Activated CD8-positive, alpha-beta memory T cell treated with anti-CD3 and anti-CD28 coated beads for 24 hours (primary cell): ENCODE measurements around the gene SH3PXD2A.
A peak's percentile ranks its signal among the peaks of the same experiment; 100 is the strongest.
"Not testable (repeated sequence)": the region's sequence is repeated elsewhere in the genome, so short reads cannot be mapped to it uniquely, and the experiment has no call there.

Experiments used
- DNase-seq: peaks from one replicate; pipeline ENCODE4 v3.0.0-alpha.2; 2020

SH3PXD2A gene

GRCh38 chr10:103789771-103790201 is 65.6 kb downstream of the SH3PXD2A start:
- no peak for DNase-seq

DNA sequence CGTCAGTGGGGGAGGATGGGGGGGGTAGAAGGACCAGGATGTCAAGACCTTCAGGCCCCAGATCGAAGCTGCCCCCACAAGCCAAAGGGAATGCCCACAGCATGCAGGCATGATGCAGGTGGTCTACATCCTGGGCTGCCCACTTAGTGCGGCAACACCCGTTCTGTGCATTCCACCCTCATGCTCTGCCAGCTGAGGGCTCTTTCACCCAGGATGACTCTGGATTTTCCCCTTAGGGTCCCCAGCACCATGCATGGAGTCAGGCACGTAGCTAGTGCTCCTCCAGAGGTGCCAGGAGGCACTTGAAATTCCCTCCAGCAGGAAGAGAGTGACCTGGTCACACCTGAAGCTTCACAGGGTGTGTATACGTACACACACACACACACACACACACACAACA is 66.2 kb downstream of the SH3PXD2A start:
- DNase-seq = no peak

DNA sequence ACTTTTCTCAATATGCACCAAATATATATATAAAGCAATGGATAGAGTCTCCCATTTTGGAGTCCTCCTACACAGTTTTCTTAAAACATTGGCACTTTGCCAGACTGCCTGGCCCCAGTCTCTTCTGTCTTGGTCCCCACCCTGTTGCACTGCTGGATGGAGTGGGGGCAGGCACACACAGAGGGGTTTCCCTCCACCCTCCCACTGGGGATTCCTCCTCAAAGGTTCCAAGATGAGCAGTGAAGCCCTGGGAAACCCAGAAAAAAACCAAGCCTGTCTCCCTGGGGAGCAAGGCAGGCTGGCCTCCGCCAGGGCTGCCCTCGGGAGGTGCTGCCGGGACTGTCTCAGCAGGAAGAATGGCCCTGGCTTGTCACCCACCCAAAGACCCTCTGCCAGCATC is 68.0 kb downstream of the SH3PXD2A start:
- no peak for DNase-seq

- DNase-seq = no peak
Observed at GRCh38 chr10:103786020-103786419, 69.4 kb downstream of the SH3PXD2A start.

DNA sequence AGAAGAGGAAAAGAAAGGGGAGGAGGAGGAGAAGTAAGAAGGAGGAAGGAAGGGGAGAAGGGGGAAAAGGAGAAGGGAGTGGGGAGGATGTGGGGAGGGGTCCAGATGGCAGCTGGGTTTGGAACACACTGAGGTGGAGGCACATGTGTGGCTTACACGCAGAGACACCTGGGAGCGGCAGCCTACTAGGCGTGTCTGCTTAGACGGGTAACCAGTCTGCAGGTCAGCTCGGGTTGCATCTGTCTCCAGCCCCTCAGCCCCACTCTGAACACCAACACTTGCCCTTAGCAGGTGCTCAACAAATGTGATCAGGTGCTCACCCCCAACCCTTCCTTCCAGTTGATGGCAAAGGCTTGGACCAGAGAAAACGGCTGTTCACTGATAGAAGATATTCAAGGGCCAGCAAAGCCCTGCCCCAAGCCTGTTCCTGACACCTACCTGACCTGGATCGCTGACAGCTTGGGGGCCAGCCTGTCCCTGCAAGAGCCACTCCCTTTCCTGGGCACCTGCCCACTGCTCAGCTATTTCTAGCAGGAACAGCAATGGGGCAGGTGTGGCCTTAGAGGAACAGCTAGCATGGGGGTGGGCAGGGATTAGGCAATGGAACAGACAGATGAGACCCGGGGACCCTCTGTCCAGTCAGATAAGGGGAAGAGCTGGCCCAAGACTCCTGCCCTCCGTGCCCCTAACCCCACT is 70.5 kb downstream of the SH3PXD2A start:
- DNase-seq = no peak

DNA sequence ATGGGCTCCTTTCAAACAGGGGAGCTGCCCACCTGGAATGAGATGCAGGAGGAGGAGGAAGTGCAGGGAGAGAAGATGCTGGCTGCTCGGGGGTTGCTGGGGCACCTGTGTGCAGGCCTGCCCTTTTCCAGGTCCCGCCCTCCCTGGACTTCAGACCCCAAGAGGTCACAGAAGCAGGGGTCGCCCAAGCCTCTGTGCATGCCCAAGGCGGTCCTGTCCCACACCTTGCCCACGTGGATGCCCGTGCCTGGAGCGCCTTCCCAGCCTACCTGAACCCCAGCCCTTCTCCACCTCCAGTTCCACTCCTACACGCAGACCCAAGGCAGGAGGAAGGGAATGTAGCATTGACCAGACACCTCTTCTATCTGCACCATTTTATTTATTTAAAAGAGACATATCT is 71.3 kb downstream of the SH3PXD2A start:
- DNase-seq = no peak

DNA sequence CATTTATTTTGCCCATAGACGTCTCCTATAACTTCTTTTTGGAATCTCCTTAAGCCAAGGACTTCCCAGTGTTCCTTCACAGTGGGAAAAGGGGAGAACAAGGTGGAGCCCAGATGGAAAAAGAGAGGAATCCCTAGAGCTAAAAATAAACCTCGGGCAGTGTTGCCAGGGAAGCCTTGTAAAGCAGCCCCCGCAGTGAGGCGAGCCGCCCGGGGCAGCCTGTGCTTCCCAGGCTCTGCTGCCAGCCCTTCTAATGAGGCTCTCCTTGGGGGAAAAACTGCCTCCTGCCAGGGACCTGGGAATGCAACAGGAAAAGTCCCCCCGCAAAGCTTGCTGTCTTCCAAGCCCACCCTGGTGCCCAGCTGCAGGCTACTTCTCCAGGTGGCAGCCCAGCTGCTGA is 71.7 kb downstream of the SH3PXD2A start:
- DNase-seq = no peak

DNA sequence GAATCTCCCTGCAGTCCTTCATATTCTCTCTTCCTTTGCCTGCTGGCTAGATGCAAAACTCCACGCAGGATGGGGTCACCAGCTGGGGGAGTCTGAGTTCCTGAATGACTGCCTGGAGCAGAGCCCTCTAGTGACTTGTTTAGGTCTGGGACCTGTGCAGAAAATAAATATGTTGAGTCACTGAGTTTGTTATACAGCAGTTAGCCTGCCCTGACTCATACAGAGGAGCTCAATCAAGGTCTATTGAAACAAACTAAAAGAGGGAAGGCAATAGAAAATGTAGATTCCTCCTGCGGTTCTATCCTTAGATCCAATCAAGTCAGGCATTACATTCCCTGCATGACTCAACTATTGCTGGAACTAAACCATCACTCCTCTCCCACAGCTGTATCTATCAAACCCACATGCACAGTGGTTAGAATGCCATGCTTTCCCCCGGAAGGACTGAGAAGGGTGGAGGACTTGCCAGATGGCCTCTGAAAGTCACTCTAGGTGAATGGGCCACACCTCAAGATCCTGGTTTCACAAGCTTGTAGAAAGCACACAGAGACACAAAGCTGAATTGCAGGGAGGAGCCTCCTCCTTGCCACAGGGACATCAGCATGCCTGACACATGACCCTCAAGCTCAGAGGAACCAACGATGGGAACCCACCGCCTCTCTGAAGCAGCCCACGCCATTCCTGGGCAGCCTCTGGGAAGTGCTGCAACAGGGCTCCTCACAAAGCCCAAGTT is 73.9 kb downstream of the SH3PXD2A start:
- no peak for DNase-seq

GRCh38 chr10:103780242-103781149 is 74.9 kb downstream of the SH3PXD2A start:
- no peak for DNase-seq

- no peak for DNase-seq
Observed at GRCh38 chr10:103778358-103779139, 76.8 kb downstream of the SH3PXD2A start.

DNA sequence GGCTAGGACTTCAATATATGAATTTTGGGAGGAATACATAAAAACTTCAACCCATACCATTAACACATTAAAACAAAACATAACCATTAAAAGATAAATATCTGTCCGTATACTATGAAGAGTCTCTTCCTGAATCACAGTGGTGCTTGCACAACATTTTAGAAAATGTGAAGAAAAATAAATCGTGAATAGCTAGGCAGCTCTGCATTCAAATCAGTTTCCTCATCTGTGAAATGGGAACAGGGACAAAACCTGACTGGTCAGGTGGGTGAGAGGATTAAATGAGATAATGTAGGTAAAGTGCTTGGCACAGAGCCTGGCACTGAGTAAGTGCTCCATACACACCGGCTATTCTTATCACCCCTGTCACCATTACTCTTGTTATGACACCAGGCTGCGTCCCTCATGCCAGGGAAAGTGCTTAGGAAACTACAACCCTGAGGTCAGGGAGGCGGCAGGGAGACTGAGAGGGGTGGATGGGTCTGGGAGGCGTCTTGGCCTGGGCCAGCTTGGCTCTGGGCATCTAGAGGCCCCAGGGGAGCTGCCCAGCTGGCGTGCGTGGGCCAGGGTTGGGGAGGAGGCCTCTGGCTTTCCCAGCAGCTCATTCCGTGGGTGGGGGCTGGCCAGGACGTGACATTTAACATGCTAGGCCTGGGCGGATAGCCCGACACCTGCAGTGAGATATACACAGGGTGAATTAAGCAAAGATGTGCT is 78.3 kb downstream of the SH3PXD2A start:
- DNase-seq = no peak

- DNase-seq = no peak
Observed at GRCh38 chr10:103775776-103776175, 79.6 kb downstream of the SH3PXD2A start.

DNA sequence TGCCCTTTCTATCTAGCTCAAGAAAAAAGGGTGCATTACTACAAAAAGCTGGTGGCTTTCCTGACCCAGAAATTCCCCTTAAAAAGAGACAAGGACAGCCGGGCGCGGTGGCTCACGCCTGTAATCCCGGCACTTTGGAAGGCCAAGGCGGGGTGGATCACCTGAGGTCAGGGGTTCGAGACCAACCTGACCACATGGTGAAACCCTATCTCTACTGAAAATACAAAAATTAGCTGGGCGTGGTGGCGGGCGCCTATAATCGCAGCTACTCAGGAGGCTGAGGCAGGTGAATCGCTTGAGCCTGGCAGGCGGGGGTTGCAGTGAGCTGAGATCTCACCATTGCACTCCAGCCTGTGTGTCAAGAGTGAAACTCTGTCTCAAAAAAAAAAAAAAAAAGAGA is 82.5 kb downstream of the SH3PXD2A start:
- DNase-seq = not testable (repeated sequence)

DNA sequence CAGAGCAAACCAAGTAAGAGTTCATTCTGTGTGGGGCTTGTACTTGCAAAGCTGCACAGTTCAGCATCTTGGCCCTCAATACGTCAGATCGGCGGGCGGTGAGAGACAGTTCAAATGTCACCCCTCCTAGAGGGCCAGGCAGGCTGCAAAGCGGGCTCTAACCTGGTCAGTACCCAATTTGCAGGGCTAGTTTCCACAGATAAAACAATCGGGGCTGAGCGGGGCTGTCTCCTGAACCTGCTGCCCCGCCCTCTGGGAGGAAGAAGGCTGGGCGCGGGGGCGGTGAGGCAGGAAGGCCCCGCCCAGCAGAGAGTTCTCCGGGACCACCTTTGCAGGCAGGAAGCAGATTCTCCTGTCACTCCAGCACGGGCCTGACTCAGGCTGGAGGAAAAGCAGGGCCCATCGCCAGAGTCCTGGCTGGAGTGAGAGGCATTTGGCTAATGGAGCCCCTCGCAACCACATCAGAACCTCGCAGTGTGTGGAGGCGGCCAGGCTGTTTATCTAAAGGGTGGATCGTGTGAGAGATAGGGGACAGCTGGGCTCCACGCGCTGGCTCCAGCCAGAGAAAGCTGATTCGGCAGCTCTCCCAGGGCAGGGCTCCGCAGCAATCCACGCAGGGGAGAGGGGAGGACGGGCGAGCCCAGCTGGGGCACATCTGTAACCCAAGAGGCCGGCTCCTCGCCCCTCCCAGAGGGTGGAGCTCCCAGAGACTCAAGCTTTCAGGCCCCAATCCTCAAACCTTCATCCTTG is 83.1 kb downstream of the SH3PXD2A start:
- peak; percentile 84 for DNase-seq

DNA sequence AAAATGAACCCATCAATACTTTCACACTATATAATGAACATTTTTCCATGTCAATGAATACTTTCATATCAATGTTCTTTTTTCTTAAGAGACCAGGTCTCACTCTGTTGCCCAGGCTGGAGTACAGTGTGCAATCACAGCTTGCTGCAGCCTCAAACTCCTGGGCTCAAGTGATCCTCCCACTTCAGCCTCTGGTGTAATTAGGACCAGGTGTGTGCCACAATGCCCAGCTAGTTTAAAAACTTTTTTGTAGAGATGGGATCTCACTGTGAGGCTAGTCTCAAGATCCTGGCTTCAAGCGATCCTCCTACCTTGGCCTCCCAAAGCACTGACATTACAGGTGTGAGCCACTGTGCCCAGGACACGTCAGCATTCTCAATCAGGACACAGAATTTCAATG is 85.2 kb downstream of the SH3PXD2A start:
- DNase-seq = no peak

DNA sequence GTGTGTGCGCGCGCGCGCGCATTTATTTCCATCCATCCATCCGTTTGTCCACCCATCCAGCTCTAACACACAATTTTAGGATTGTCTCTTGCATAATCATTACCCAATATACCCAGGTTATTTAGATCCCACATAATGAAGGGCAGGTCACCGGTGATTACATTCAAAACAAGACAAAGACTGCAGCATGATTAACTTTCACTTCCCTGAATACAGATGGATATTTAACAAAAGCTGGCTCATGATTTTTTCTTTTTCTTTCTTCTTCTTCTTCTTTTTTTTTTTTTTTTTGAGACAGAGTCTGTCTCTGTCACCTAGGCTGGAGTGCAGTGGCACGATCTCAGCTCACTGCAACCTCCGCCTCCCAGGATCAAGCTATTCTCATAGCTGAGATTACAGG is 86.2 kb downstream of the SH3PXD2A start:
- DNase-seq = no peak

- no peak for DNase-seq
Observed at GRCh38 chr10:103768345-103768744, 87.0 kb downstream of the SH3PXD2A start.

- DNase-seq = no peak
Observed at GRCh38 chr10:103767756-103768155, 87.6 kb downstream of the SH3PXD2A start.

DNA sequence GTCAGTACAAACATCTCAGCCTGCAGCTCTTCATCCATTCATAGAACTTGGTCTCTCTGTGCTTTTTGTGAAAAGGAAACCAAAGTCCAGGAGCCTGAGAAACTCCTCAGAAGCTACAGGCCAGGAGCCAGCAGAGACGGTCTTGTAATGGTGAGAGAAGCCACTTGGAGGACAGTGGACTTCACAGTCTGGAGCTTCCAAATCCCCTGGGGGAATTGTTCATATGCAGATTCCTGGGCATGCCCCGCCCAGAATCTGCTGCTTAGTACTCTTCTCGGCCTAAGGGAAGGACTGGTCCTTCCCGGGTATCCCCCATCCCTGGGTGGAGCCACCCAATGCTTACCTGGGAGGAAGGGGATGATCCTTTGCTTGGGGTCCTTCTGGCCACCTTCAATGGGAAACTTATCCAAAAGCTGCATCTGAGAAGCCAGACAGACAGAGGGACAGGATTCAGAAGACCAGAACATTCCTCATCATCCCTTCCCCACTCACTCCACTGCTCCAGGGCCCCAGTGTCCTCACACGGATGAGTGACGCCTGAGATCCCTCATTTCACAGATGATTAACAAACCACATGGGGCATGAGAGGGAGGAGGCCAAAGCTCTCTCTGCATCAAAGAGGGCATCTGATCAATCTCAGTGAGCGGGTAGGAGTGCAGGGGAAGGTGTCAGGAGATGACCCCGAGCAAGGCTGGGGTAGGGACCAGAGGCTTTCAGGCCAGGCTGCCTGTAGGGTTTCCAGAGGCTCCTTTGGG is 88.4 kb downstream of the SH3PXD2A start:
- no peak for DNase-seq

DNA sequence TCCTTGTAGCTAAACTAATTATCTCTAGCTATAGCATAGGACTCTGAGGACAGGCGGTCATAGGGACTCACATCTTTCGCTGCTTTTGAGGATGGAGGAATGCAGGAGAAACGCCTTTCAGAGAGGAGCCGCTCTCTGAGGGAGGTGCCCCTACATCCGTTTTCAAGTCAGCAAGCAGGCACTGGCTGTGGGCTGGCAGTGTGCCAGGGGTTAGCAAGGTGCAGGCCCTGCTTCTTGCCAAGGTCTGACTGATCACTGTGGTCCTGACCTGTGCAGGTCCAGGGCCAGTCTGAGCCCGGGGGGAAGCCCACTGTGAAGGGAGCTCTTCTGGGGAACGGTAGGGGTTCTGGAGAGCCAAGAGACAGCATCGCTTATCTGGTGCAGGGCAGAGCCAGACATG is 89.4 kb downstream of the SH3PXD2A start:
- DNase-seq = peak; percentile 87
